ENCODE data around the gene FMN2. TPM values are rescaled to one million over a fixed set of nuclear protein-coding genes. Genes with fewer than 3 reads are reported as not detected.

Gene FMN2
- total RNA-seq, 3 donors from 2014 or later, result 0.96 to 30.4 (median 3.5) TPM

DNA sequence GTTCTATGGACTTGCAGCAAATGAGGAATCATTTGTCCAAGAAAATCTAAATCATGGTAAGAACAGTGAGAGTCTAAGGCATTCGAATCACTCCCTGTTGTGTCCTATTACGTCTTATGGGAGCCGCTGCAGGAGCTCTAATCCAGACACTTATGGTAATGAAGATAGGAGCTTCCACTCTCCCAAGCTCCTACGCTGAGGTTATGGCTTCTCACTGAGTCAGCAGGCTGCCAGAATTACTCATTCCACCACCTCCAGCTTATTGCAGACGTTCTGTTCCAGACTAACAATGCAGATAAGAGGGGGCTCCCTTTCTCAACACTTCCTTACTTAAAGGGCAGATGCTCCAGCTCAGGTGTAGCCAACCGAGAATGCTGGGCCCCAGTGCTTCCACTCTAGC lies 307.7 kb downstream of the FMN2 start:
- DNase-seq, result no peak
- TF ChIP-seq CTCF (IDR thresholded peaks at IDR 0.05), result no peak
- H3K4me3 ChIP-seq, result no peak overlapping the region
- intact Hi-C loops (cut with DNase I, micrococcal nuclease), result no loop called here
- no peaks in the 10 kb centered on the region for H3K9me3 ChIP-seq
- ATAC-seq, result no peak
- H3K4me1 ChIP-seq (ENCODE audit: low read depth), result no peaks in the 10 kb centered on the region
- H3K36me3 ChIP-seq (ENCODE audit: low read depth), result no peaks in the 10 kb centered on the region

- no peaks in the 10 kb centered on the region for H3K9me3 ChIP-seq
- no peak overlapping the region for H3K4me3 ChIP-seq
- ATAC-seq (no peak), DNase-seq (no peak)
- no peaks in the 10 kb centered on the region for H3K4me1 ChIP-seq (ENCODE audit: low read depth)
- no peak for TF ChIP-seq CTCF (IDR thresholded peaks at IDR 0.05)
- no peaks in the 10 kb centered on the region for H3K36me3 ChIP-seq (ENCODE audit: low read depth)
- intact Hi-C loops (cut with DNase I, micrococcal nuclease), result no loop called here
Observed at GRCh38 chr1:240401731-240402130, 310.0 kb downstream of the FMN2 start.

GRCh38 chr1:240402326-240402725 lies 310.6 kb downstream of the FMN2 start:
- no peak for TF ChIP-seq CTCF (IDR thresholded peaks at IDR 0.05)
- H3K9me3 ChIP-seq, result no peaks in the 10 kb centered on the region
- intact Hi-C loops (cut with DNase I, micrococcal nuclease), result no loop called here
- DNase-seq (no peak), ATAC-seq (no peak)
- H3K4me1 ChIP-seq (ENCODE audit: low read depth), result no peaks in the 10 kb centered on the region
- H3K36me3 ChIP-seq (ENCODE audit: low read depth), result no peaks in the 10 kb centered on the region
- no peak overlapping the region for H3K4me3 ChIP-seq

DNA sequence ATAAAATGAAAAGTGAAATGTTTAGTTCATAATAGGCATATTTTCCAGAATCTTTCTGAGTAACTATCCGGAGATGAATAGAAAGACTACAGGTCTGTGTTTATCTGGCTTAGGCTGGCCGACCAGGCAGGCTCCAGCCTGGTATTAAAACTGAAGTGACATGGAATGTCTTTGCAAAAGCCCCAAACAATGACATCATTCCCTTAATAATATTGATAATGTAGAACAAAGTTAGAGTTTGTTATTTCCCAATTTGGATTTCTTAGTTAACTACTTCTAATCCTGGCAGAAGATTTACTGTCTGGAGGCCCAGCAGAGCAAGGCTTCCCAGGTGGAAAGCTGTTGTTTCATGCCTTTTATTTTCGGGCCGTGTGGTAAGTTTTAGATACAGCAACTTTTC lies 312.6 kb downstream of the FMN2 start:
- Histone ChIP-seq H3K36me3 (ENCODE audit: low read depth) (no peaks in the 10 kb centered on the region), H3K4me3 (no peak overlapping the region), H3K4me1 (ENCODE audit: low read depth) (no peaks in the 10 kb centered on the region), H3K9me3 (no peaks in the 10 kb centered on the region)
- ATAC-seq (no peak), DNase-seq (no peak)
- TF ChIP-seq CTCF (IDR thresholded peaks at IDR 0.05), result no peak
- intact Hi-C loops (cut with DNase I, micrococcal nuclease), result no loop called here

DNA sequence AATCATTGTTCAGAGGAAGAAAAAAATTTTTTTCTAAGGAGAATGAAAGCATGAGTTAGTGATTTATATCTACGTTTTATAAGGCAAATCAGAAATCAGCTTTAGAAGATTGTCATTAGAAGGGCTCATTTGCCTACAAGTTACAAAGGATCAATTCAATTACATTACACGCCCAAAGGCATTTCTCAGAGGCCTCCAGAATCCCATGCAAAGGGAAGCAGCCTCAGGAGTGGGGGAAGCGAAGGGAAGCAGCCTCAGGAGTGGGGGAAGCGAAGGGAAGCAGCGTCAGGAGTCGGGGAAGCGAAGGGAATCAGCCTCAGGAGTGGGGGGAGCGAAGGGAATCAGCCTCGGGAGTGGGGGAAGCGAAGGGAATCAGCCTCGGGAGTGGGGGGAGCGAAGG lies 314.1 kb downstream of the FMN2 start:
- ATAC-seq, result no peak

More for the DNA sequence above, 314.1 kb downstream of the FMN2 start:
- Histone ChIP-seq H3K36me3 (ENCODE audit: low read depth) (no peaks in the 10 kb centered on the region), H3K9me3 (no peaks in the 10 kb centered on the region), H3K4me1 (ENCODE audit: low read depth) (no peaks in the 10 kb centered on the region), H3K4me3 (no peak overlapping the region)
- TF ChIP-seq CTCF (IDR thresholded peaks at IDR 0.05), result no peak
- no peak for DNase-seq
- intact Hi-C loops (cut with DNase I, micrococcal nuclease), result no loop called here
